Ascending aorta (tissue), 2 donors: ENCODE results near the gene RIT2. TPM values are rescaled to one million over a fixed set of nuclear protein-coding genes. Genes with fewer than 3 reads are reported as not detected.
"Not testable (repeated sequence)": the region's sequence is repeated elsewhere in the genome, so short reads cannot be mapped to it uniquely, and the experiment has no call there.

Source experiments
- DNase-seq, 2 donors: peaks; one replicate each; pipeline ENCODE4 v3.0.0-alpha.2; 2019; ENCODE audit warnings: low spot score in 2 of 2
- H3K27ac ChIP-seq, 2 donors: fragments of 200-600 bp; sonication (generic); one replicate each; pipeline ENCODE4 v1.5.1; 2016 to 2017; ENCODE audit warnings: mild to moderate bottlenecking in 1 of 2
- H3K27me3 ChIP-seq: fragments of 200-600 bp; sonication (generic); one replicate; pipeline ENCODE4 v1.5.1; 2017
- H3K36me3 ChIP-seq, 2 donors: fragments of 200-600 bp; sonication (generic); one replicate each; pipeline ENCODE4 v1.5.1; 2016
- H3K4me1 ChIP-seq, 2 donors: fragments of 200-600 bp; sonication (generic); one replicate each; pipeline ENCODE4 v1.5.1; 2016 to 2017; ENCODE audit warnings: mild to moderate bottlenecking in 1 of 2
- H3K4me3 ChIP-seq, 2 donors: fragments of 200-600 bp; sonication (generic); one replicate each; pipeline ENCODE4 v1.5.1; 2016 to 2017; ENCODE audit warnings: mild to moderate bottlenecking in 1 of 2
- H3K9me3 ChIP-seq, 2 donors: fragments of 200-600 bp; sonication (generic); one replicate each; pipeline ENCODE4 v1.5.1; 2016
- CTCF ChIP-seq, 3 experiments: fragments of 200-600 bp in 2 of 3; fragments of 450-650 bp in 1 of 3; sonication (generic) in 2 of 3; IDR thresholded peaks; one replicate each; pipeline ENCODE4 v1.5.1; 2016 to 2019; ENCODE audit warnings: antibody characterized with exemption in 3 of 3, mild to moderate bottlenecking in 1 of 3, moderate library complexity in 1 of 3
- intact Hi-C: fragments of 100-400 bp; cut with DNase I; formaldehyde crosslinking; loops from one replicate; pipeline ENCODE4 v1.15.1; 2023
- total RNA-seq: library from RNA; depleted of rRNA; stranded (reverse); fragments of >200 nt; gene quantifications from one replicate; pipeline ENCODE4 v1.1.0, GENCODE V29; 2016

RIT2 gene
- total RNA-seq, 1 donor from 2014 or later = not detected

- Histone ChIP-seq H3K27ac (no peak overlapping the region), H3K4me1 (no peaks in the 10 kb centered on the region), H3K4me3 (no peak overlapping the region), H3K27me3 (no peaks in the 10 kb centered on the region), H3K36me3 (no peaks in the 10 kb centered on the region), H3K9me3 (no peaks in the 10 kb centered on the region)
- intact Hi-C loops = no loop called here
- DNase-seq = no peak
- TF ChIP-seq CTCF (IDR thresholded peaks at IDR 0.05) = no peak
Measured at GRCh38 chr18:42801706-42802105, 313.8 kb downstream of the RIT2 start.

GRCh38 chr18:42798606-42799170 lies 316.8 kb downstream of the RIT2 start:
- no peak for DNase-seq
- no peaks in the 10 kb centered on the region for H3K4me1 ChIP-seq
- no peaks in the 10 kb centered on the region for H3K36me3 ChIP-seq
- H3K27me3 ChIP-seq = no peaks in the 10 kb centered on the region
- intact Hi-C loops = no loop called here
- no peaks in the 10 kb centered on the region for H3K9me3 ChIP-seq
- no peak overlapping the region for H3K27ac ChIP-seq
- no peak overlapping the region for H3K4me3 ChIP-seq
- TF ChIP-seq CTCF (IDR thresholded peaks at IDR 0.05) = no peak

- DNase-seq, H3K4me1 ChIP-seq, H3K36me3 ChIP-seq, H3K27ac ChIP-seq, H3K4me3 ChIP-seq, H3K27me3 ChIP-seq, intact Hi-C loops, H3K9me3 ChIP-seq: not testable (repeated sequence)
Measured at GRCh38 chr18:42795213-42795789, 320.2 kb downstream of the RIT2 start.

- H3K27ac ChIP-seq = no peak overlapping the region
- no peak for TF ChIP-seq CTCF (IDR thresholded peaks at IDR 0.05)
- H3K27me3 ChIP-seq = no peaks in the 10 kb centered on the region
- H3K9me3 ChIP-seq = no peaks in the 10 kb centered on the region
- intact Hi-C loops = no loop called here
- no peaks in the 10 kb centered on the region for H3K36me3 ChIP-seq
- DNase-seq = no peak
- H3K4me1 ChIP-seq = no peaks in the 10 kb centered on the region
- H3K4me3 ChIP-seq = no peak overlapping the region
Measured at GRCh38 chr18:42792731-42793130, 322.8 kb downstream of the RIT2 start.

- no peaks in the 10 kb centered on the region for H3K9me3 ChIP-seq
- no peaks in the 10 kb centered on the region for H3K36me3 ChIP-seq
- no peak for TF ChIP-seq CTCF (IDR thresholded peaks at IDR 0.05)
- H3K4me3 ChIP-seq = no peak overlapping the region
- no peak overlapping the region for H3K27ac ChIP-seq
- no peaks in the 10 kb centered on the region for H3K27me3 ChIP-seq
- no peaks in the 10 kb centered on the region for H3K4me1 ChIP-seq
- intact Hi-C loops = loop anchor here (10.0 kb wide), 1 partner anchor 60 kb away; no protein-coding TSS in a partner anchor
- no peak for DNase-seq
Measured at GRCh38 chr18:42784632-42785031, 330.9 kb downstream of the RIT2 start.

DNA sequence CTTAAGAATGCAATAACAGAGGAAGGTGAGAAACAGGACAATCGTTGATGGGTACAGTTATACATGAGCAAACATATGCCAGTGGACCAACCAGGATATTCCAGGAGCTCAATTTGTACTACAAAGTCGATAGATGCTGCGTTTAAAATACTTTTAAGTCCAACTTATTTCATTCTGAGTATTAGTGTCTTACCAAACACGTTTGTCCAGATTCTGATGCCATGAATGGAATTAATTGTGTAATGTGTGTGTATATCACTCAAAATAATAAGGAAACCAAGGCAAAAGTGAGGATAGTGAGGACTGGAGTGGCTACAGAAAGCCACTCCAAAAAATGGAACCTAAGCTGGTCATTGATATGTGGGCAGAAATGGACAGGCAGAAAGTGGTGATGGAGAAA lies 332.6 kb downstream of the RIT2 start:
- intact Hi-C loops = loop anchor here (10.0 kb wide), 1 partner anchor 58 kb away; no protein-coding TSS in a partner anchor

More for the DNA sequence above, 332.6 kb downstream of the RIT2 start:
- H3K27me3 ChIP-seq = no peaks in the 10 kb centered on the region
- H3K4me1 ChIP-seq = no peaks in the 10 kb centered on the region
- H3K36me3 ChIP-seq = no peaks in the 10 kb centered on the region
- no peak for DNase-seq
- H3K27ac ChIP-seq = no peak overlapping the region
- H3K4me3 ChIP-seq = no peak overlapping the region
- H3K9me3 ChIP-seq = no peaks in the 10 kb centered on the region
- TF ChIP-seq CTCF (IDR thresholded peaks at IDR 0.05) = no peak
